Measurements from ENCODE around the gene SYNGAP1. TPM values are rescaled to one million over a fixed set of nuclear protein-coding genes. Genes with fewer than 3 reads are reported as not detected.

Gene SYNGAP1
- total RNA-seq, 8 experiments from 2014 or later = 5.4 to 21.0 (median 12.9) TPM

DNA sequence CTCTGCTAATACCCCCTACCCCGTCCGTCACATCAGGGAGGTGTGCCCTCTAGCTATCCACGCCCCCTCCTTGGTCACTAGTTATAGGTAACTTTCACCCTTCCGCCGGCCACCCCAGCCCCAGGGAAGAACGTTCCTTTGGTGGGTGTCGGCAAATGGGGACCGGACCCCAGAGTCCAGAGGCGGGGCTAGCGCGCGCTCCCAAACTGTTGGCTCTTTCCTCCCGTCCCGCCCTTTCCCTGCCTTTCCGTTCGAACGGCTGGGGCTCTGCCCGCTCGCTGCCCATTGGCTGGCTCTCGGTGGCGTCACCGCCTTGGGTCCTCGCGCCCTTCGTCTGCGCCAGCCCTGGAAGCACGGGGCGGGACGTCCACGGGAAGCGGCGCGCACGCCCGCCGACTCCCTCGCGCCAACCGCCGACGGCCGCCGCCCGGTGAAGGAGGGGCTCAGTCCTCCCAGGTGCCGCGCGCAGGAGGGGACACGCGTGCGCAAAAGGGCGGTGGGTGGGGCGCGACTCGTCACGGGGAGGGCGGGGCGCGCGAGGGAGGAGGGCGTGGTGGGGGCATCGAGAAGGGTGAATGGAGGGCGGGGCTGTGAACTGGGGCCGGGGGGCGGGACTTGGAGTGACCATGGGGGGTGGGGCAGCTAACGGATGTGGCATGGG, 9.7 kb upstream of the SYNGAP1 start:
- H3K27ac ChIP-seq = peak overlapping the region; percentile 96 to 97
- WGBS, 10 experiments = 0% methylated on average over 1 to 10 of the region's 65 CpGs; no CpG with 5 or more reads in 5 of the 10 experiments
- in situ Hi-C loops (cut with MboI; ENCODE audit: low pct_unique_long_range_greater_than_20kb in 2 of 9, low sequenced_read_pairs in 9 of 9, unreplicated experiment in 9 of 9) = no loop called here
- peak overlapping the region; percentile 77 to 96 (median 93) for H3K4me3 ChIP-seq
- peak; percentile 86 to 95 (median 91) for ATAC-seq (replicated peaks in 6 of 8)
- peaks cover 7 to 9% of the 10 kb centered on the region in 2 donors for H3K4me1 ChIP-seq (replicated peaks in 1 of 2)

GRCh38 chr6:33410711-33411631, 8.9 kb upstream of the SYNGAP1 start, which contains the start of gene PHF1:
Gene PHF1, plus strand, starts transcription at chr6:33411014. Its CDS starts 1,250 bp downstream, at chr6:33412264.
- H3K27ac ChIP-seq = peak within 1 kb of the TSS; percentile 96 to 97
- in situ Hi-C loops (cut with MboI; ENCODE audit: low pct_unique_long_range_greater_than_20kb in 2 of 9, low sequenced_read_pairs in 9 of 9, unreplicated experiment in 9 of 9) = no loop called here
- H3K4me3 ChIP-seq = peak within 1 kb of the TSS; percentile 77 to 96 (median 93)
- no CpG with 5 or more reads among the region's 67 CpGs for WGBS, 10 experiments
- H3K4me1 ChIP-seq (replicated peaks in 1 of 2) = peaks cover 7 to 11% of the 10 kb centered on the region in 2 donors
- peak; percentile 25 to 59 (median 38) for ATAC-seq (replicated peaks in 6 of 8)

GRCh38 chr6:33411632-33412005, 8.2 kb upstream of the SYNGAP1 start:
- ATAC-seq (replicated peaks in 6 of 8) = no peak
- WGBS, 10 experiments = 44 to 100% (median 71%) methylated on average over 1 to 6 of the region's 6 CpGs; no CpG with 5 or more reads in 2 of the 10 experiments
- Histone ChIP-seq H3K27ac (peak overlapping the region in 1 of 2 donors; percentile 97), H3K4me3 (peak overlapping the region; percentile 77 to 96 (median 93)), H3K4me1 (replicated peaks in 1 of 2) (peaks cover 12 to 18% of the 10 kb centered on the region in 2 donors)
- in situ Hi-C loops (cut with MboI; ENCODE audit: low pct_unique_long_range_greater_than_20kb in 2 of 9, low sequenced_read_pairs in 9 of 9, unreplicated experiment in 9 of 9) = no loop called here

- H3K27ac ChIP-seq = no peak overlapping the region
- peaks cover 19% of the 10 kb centered on the region in 2 donors for H3K4me1 ChIP-seq (replicated peaks in 1 of 2)
- no peak for ATAC-seq (replicated peaks in 6 of 8)
- WGBS, 10 experiments = 91 to 100% (median 100%) methylated on average over 1 to 5 of the region's 10 CpGs; no CpG with 5 or more reads in 3 of the 10 experiments
- in situ Hi-C loops (cut with MboI; ENCODE audit: low pct_unique_long_range_greater_than_20kb in 2 of 9, low sequenced_read_pairs in 9 of 9, unreplicated experiment in 9 of 9) = no loop called here
- H3K4me3 ChIP-seq = peak overlapping the region in 4 of 5 donors; percentile 77 to 96 (median 92)
Measured at GRCh38 chr6:33412140-33413009, 7.5 kb upstream of the SYNGAP1 start.

DNA sequence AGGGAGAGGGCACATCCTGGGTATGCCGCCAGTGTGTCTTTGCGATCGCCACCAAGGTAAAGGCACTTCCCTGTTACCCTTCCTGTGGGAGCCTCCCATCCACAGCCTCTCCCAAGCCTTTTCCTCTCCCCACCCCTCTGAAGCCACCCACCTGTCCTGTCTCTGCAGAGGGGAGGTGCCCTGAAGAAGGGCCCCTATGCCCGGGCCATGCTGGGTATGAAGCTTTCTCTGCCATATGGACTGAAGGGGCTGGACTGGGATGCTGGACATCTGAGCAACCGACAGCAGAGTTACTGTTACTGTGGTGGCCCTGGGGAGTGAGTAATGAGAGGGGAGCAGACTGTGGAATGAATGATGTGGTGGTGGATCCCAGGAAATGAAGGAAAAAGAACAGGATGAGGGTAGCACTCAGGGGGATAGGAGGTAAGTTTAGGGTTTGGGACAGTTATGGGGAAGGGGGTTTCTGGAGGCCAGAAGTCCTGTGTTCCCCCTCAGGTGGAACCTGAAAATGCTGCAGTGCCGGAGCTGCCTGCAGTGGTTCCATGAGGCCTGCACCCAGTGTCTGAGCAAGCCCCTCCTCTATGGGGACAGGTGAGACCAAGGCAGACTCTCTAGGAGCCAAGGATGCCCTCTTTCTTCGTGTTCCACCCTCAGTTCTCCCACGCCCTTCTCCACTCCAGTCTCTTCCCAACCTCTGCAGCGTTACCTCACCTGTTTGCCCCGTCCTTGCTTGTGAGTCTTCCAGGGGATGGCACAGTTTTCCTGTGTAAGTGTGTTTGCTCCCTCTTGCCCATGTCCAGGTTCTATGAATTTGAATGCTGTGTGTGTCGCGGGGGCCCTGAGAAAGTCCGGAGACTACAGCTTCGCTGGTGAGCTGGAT, 6.4 kb upstream of the SYNGAP1 start:
- Histone ChIP-seq H3K27ac (no peak overlapping the region), H3K4me3 (no peak overlapping the region), H3K4me1 (replicated peaks in 1 of 2) (peaks cover 19 to 20% of the 10 kb centered on the region in 2 donors)
- 83 to 100% (median 93%) methylated on average over 1 to 9 of the region's 14 CpGs; no CpG with 5 or more reads in 2 of the 10 experiments for WGBS, 10 experiments
- no peak for ATAC-seq (replicated peaks in 6 of 8)
- in situ Hi-C loops (cut with MboI; ENCODE audit: low pct_unique_long_range_greater_than_20kb in 2 of 9, low sequenced_read_pairs in 9 of 9, unreplicated experiment in 9 of 9) = no loop called here

GRCh38 chr6:33414592-33415271, 5.1 kb upstream of the SYNGAP1 start:
- H3K4me1 ChIP-seq (replicated peaks in 1 of 2) = peaks cover 30 to 32% of the 10 kb centered on the region in 2 donors
- in situ Hi-C loops (cut with MboI; ENCODE audit: low pct_unique_long_range_greater_than_20kb in 2 of 9, low sequenced_read_pairs in 9 of 9, unreplicated experiment in 9 of 9) = no loop called here
- ATAC-seq (replicated peaks in 6 of 8) = no peak
- H3K27ac ChIP-seq = no peak overlapping the region
- H3K4me3 ChIP-seq = no peak overlapping the region
- 42 to 83% (median 56%) methylated on average over 2 to 3 of the region's 12 CpGs; no CpG with 5 or more reads in 6 of the 10 experiments for WGBS, 10 experiments

DNA sequence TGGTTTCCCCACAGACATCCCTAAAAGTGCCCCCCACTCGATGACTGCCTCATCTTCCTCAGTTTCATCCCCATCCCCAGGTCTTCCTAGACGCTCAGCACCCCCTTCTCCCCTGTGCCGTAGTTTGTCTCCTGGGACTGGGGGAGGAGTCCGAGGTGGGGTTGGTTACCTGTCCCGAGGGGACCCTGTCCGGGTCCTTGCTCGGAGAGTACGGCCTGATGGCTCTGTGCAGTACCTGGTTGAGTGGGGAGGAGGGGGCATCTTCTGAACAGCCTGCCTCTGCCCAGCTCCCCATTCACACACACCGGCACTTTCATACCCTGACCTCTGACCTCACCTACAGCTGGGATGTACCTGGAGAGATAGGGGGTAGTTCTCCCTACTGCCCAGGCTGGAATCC, 4.0 kb upstream of the SYNGAP1 start:
- H3K4me3 ChIP-seq = peak overlapping the region in 2 of 5 donors; percentile 58 to 60

DNA sequence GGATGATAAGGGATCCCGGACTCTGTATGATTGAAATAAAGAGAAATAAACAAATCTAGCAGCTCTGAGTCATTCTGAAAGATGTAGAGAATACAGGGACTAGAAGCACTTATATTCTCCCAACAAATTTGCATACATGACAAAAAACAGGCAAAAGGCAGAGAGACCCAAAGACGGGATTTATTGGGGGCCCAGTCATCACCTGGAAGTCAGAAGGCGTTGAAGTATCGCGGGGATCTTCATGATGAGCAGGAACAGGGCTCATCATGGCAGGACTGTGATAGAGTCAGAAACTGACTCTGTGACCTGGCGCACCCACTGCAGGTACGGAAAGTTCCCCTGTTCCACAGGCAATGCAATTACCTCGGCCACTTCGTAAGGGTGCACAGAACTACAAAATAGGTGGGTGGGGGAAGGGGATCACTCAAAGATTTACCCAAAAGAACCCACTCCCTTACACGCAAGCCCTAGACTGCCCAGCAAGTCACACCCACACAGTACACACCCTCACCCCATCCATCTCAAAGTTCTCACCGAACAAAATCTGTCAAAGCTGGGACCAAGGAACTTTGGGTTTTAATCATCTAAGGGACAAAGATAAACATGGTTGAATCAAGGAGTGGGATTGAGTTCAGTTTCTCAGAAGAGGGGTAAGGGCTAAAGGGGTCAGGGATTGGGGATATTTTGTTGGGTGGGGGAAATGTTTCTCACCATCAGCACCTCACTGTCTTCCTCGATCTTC, 3.3 kb upstream of the SYNGAP1 start:
- H3K4me3 ChIP-seq = peak overlapping the region; percentile 54 to 67 (median 60)
- WGBS, 10 experiments = 28 to 90% (median 52%) methylated on average over 2 to 10 of the region's 12 CpGs
- H3K4me1 ChIP-seq (replicated peaks in 1 of 2) = peaks cover 37 to 39% of the 10 kb centered on the region in 2 donors
- peak overlapping the region; percentile 74 to 87 for H3K27ac ChIP-seq
- no peak for ATAC-seq (replicated peaks in 6 of 8)
- in situ Hi-C loops (cut with MboI; ENCODE audit: low pct_unique_long_range_greater_than_20kb in 2 of 9, low sequenced_read_pairs in 9 of 9, unreplicated experiment in 9 of 9) = no loop called here

More for the DNA sequence above, 4.0 kb upstream of the SYNGAP1 start:
- Histone ChIP-seq H3K27ac (no peak overlapping the region), H3K4me1 (replicated peaks in 1 of 2) (peaks cover 34% of the 10 kb centered on the region in 2 donors)
- in situ Hi-C loops (cut with MboI; ENCODE audit: low pct_unique_long_range_greater_than_20kb in 2 of 9, low sequenced_read_pairs in 9 of 9, unreplicated experiment in 9 of 9) = no loop called here
- ATAC-seq (replicated peaks in 6 of 8) = no peak
- WGBS, 10 experiments = 50 to 100% (median 90%) methylated on average over 1 to 3 of the region's 9 CpGs; no CpG with 5 or more reads in 4 of the 10 experiments

DNA sequence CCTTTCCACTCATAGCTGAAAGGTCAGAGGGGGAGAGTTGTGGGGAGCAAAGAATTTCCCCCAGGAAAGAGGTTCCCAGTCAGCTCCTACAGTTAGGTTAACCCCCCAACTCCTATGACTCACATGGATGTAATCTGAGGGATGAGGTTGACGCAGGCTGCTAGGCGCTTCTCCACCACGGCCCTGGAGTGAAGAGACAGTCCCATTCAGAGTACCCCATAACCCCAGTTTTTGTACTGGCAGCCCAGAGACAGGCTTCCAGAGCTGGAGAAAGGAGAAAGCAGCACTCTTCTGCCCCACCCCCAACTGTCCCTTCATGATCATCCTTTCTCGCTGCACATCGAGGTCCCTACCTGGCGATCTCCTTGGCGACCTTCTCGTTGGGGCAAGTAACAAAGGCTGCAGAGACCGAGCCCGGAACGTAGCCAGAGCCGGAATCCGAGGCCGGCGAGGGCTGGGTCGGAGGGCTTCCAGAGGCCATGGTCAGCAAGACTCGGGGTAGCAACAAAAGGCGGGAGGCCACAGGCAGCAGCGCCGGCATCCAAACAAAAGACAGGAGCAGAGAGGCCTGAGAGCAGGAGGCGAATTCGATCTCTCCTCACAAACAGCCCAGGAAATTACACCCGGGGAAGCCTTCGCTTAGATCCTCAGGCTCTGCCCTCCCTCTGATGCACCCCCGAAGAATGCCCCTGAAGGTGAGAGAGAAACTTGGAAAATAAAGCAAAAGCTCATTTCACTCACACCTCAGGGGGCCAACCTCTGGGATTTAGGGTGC, 2.5 kb upstream of the SYNGAP1 start:
- in situ Hi-C loops (cut with MboI; ENCODE audit: low pct_unique_long_range_greater_than_20kb in 2 of 9, low sequenced_read_pairs in 9 of 9, unreplicated experiment in 9 of 9) = no loop called here
- H3K27ac ChIP-seq = peak overlapping the region; percentile 74 to 87
- peaks cover 34% of the 10 kb centered on the region in 2 donors for H3K4me1 ChIP-seq (replicated peaks in 1 of 2)
- ATAC-seq (replicated peaks in 6 of 8) = peak in 2 of 8 experiments; percentile 6 to 7
- 0 to 20% (median 3%) methylated on average over 2 to 17 of the region's 25 CpGs; no CpG with 5 or more reads in 5 of the 10 experiments for WGBS, 10 experiments
- H3K4me3 ChIP-seq = peak overlapping the region; percentile 54 to 67 (median 60)

Measured in motor neuron (in vitro differentiated cells).